Vagina (tissue), 2 donors: ENCODE measurements around the gene CDC42. TPM values are rescaled to one million over a fixed set of nuclear protein-coding genes. Genes with fewer than 3 reads are reported as not detected.

Source experiments
- DNase-seq, 2 donors: peaks; one replicate each; pipeline ENCODE4 v3.0.0-alpha.2; 2017; ENCODE audit errors: extremely low spot score in 2 of 2
- H3K27ac ChIP-seq: fragments of 200-600 bp; sonication (generic); one replicate; pipeline ENCODE4 v1.5.1; 2019
- H3K27me3 ChIP-seq: fragments of 200-600 bp; sonication (generic); one replicate; pipeline ENCODE4 v1.5.1; 2019
- H3K36me3 ChIP-seq, 2 donors: fragments of 200-600 bp; sonication (generic); one replicate each; pipeline ENCODE4 v1.5.1; 2017 to 2019
- H3K4me1 ChIP-seq: fragments of 200-600 bp; sonication (generic); one replicate; pipeline ENCODE4 v1.5.1; 2019
- H3K4me3 ChIP-seq, 2 donors: fragments of 200-600 bp; sonication (generic); 1 replicate in 1 of 2; 2 replicates in 1 of 2; pipeline ENCODE4 v1.5.1; 2016 to 2019
- H3K9me3 ChIP-seq: fragments of 200-600 bp; sonication (generic); one replicate; pipeline ENCODE4 v1.5.1; 2019
- CTCF ChIP-seq, 3 experiments: fragments of 450-650 bp in 2 of 3; fragments of 200-600 bp in 1 of 3; sonication (generic) in 1 of 3; IDR thresholded peaks; one replicate each; pipeline ENCODE4 v1.5.1; 2017 to 2019; ENCODE audit warnings: antibody characterized with exemption in 3 of 3, mild to moderate bottlenecking in 2 of 3, moderate library complexity in 2 of 3
- POLR2A ChIP-seq, 2 donors: fragments of 450-650 bp; IDR thresholded peaks; one replicate each; pipeline ENCODE4 v1.6.1; 2017; ENCODE audit warnings: antibody characterized with exemption in 2 of 2, mild to moderate bottlenecking in 2 of 2, moderate library complexity in 2 of 2
- POLR2AphosphoS5 ChIP-seq, 2 donors: sonication (generic); formaldehyde crosslinking; IDR thresholded peaks; one replicate each; pipeline ENCODE4 v1.9.0; 2017; ENCODE audit warnings: antibody characterized with exemption in 2 of 2, mild to moderate bottlenecking in 2 of 2, low read depth in 1 of 2; ENCODE audit not compliant: insufficient read depth in 1 of 2
- intact Hi-C: fragments of 100-400 bp; cut with DNase I; formaldehyde crosslinking; loops from one replicate; pipeline ENCODE4 v1.15.1; 2023
- total RNA-seq: library from RNA; depleted of rRNA; stranded (reverse); fragments of >200 nt; gene quantifications from one replicate; pipeline ENCODE4 v1.2.3, GENCODE V29; 2016

CDC42 gene
- total RNA-seq, 1 donor from 2014 or later, result 141 TPM

- Histone ChIP-seq H3K36me3 (no peaks in the 10 kb centered on the region), H3K4me1 (peaks cover 13% of the 10 kb centered on the region), H3K9me3 (no peaks in the 10 kb centered on the region), H3K27ac (no peak overlapping the region), H3K4me3 (no peak overlapping the region), H3K27me3 (no peaks in the 10 kb centered on the region)
- intact Hi-C loops, result no loop called here
- TF ChIP-seq POLR2AphosphoS5 (IDR thresholded peaks at IDR 0.05; ENCODE audit: insufficient read depth in 1 of 2, low read depth in 1 of 2), result no peak
- no peak for TF ChIP-seq POLR2A (IDR thresholded peaks at IDR 0.05)
- TF ChIP-seq CTCF (IDR thresholded peaks at IDR 0.05), result no peak
- no peak for DNase-seq
These were observed 6.8 kb upstream of the CDC42 start for GRCh38 chr1:22045604-22046228.

- Histone ChIP-seq H3K4me1 (peaks cover 10% of the 10 kb centered on the region), H3K27me3 (no peaks in the 10 kb centered on the region), H3K36me3 (no peaks in the 10 kb centered on the region), H3K9me3 (no peaks in the 10 kb centered on the region), H3K4me3 (no peak overlapping the region), H3K27ac (no peak overlapping the region)
- no peak for TF ChIP-seq POLR2AphosphoS5 (IDR thresholded peaks at IDR 0.05; ENCODE audit: insufficient read depth in 1 of 2, low read depth in 1 of 2)
- TF ChIP-seq POLR2A (IDR thresholded peaks at IDR 0.05), result no peak
- TF ChIP-seq CTCF (IDR thresholded peaks at IDR 0.05), result no peak
- DNase-seq, result no peak
- intact Hi-C loops, result no loop called here
These were observed 3.9 kb upstream of the CDC42 start for GRCh38 chr1:22048351-22049192.

- no peak for TF ChIP-seq POLR2AphosphoS5 (IDR thresholded peaks at IDR 0.05; ENCODE audit: insufficient read depth in 1 of 2, low read depth in 1 of 2)
- no peak for TF ChIP-seq POLR2A (IDR thresholded peaks at IDR 0.05)
- TF ChIP-seq CTCF (IDR thresholded peaks at IDR 0.05), result no peak
- Histone ChIP-seq H3K36me3 (no peaks in the 10 kb centered on the region), H3K9me3 (no peaks in the 10 kb centered on the region), H3K27ac (no peak overlapping the region), H3K27me3 (no peaks in the 10 kb centered on the region), H3K4me1 (peaks cover 16% of the 10 kb centered on the region), H3K4me3 (no peak overlapping the region)
- DNase-seq, result no peak
- intact Hi-C loops, result no loop called here
These were observed 2.2 kb upstream of the CDC42 start for GRCh38 chr1:22050330-22050729.

DNA sequence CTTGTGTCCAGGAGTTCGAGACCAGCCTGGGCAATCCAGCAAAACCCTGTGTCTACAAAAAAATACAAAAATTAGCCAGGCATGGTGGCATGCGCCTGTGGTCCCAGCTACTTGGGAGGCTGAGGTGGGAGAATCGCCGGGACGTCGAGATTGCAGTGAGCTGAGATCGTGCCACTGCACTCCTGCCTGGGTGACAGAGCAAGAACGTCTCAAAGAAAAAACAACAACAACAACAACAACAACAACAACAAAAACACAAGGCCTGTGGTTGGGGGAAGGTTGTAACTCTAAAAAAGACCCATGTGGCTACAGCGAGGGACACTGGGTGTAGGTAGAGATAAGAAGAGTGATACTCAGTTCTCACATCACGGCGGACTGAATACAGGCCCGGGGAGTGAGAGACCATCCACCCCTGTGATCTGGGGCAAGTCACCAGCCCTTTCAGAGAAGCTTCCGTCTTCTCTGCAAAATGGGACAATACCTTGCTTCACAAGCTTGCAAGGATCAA is 848 bp upstream of the CDC42 start:
- intact Hi-C loops, result no loop called here
- H3K4me3 ChIP-seq, result peak overlapping the region in 1 of 2 donors; percentile 98

More for the DNA sequence above, 848 bp upstream of the CDC42 start:
- H3K27ac ChIP-seq, result no peak overlapping the region
- H3K9me3 ChIP-seq, result no peaks in the 10 kb centered on the region
- no peak for TF ChIP-seq CTCF (IDR thresholded peaks at IDR 0.05)
- TF ChIP-seq POLR2A (IDR thresholded peaks at IDR 0.05), result no peak
- no peak for TF ChIP-seq POLR2AphosphoS5 (IDR thresholded peaks at IDR 0.05; ENCODE audit: insufficient read depth in 1 of 2, low read depth in 1 of 2)
- H3K36me3 ChIP-seq, result no peaks in the 10 kb centered on the region
- DNase-seq, result no peak
- peaks cover 29% of the 10 kb centered on the region for H3K4me1 ChIP-seq
- no peaks in the 10 kb centered on the region for H3K27me3 ChIP-seq
